IMR-90 (cell line): ENCODE measurements around the gene ASRGL1. TPM values are rescaled to one million over a fixed set of nuclear protein-coding genes. Genes with fewer than 3 reads are reported as not detected.

ENCODE experiments used
- ATAC-seq: fragments of 200-7000 bp; cut with Tn5 transposase; 2 replicates; pipeline ENCODE4 v1.9.1; 2020; ENCODE audit warnings: low read depth, mild to moderate bottlenecking, moderate library complexity
- BruUV-seq: library from RNA; stranded (reverse); fragments of 400-500 nt; replicated peaks from 2 replicates; lab custom pipeline; 2021; lab: Mats Ljungman, UMichigan
- CTCF ChIA-PET: fragments of 300-600 bp; formaldehyde crosslinking; extraction: SDS; loops from one replicate; lab custom pipeline; 2021; ENCODE audit warnings: antibody characterized with exemption; lab: Yijun Ruan, JAX
- POLR2A ChIA-PET: fragments of 300-600 bp; sonication (Branson Sonifier 250); formaldehyde crosslinking; loops from one replicate; lab custom pipeline; 2022; ENCODE audit warnings: antibody characterized with exemption; ENCODE audit not compliant: unreplicated experiment; lab: Charles Lee
- DNase-seq: peaks from one replicate; pipeline ENCODE4 v3.0.0; 2013
- H2AFZ ChIP-seq: replicated peaks from 2 replicates; pipeline ENCODE3; 2013; ENCODE audit warnings: low read length, mild to moderate bottlenecking; ENCODE audit not compliant: poor library complexity
- H2AK5ac ChIP-seq: 2 replicates; pipeline ENCODE4 v1.6.1; 2013; ENCODE audit warnings: low read depth, low read length, inconsistent platforms
- H2AK9ac ChIP-seq: replicated peaks from 2 replicates; pipeline ENCODE3; 2013; ENCODE audit warnings: mild to moderate bottlenecking, low read depth, low read length, moderate library complexity; ENCODE audit not compliant: poor library complexity
- H2BK120ac ChIP-seq: 2 replicates; pipeline ENCODE4 v1.6.1; 2013; ENCODE audit warnings: low read depth, low read length, inconsistent platforms
- H2BK15ac ChIP-seq: 3 replicates; pipeline ENCODE4 v1.6.1; 2013; ENCODE audit warnings: low read depth, low read length, inconsistent platforms
- H2BK20ac ChIP-seq: 2 replicates; pipeline ENCODE4 v1.6.1; 2013; ENCODE audit warnings: low read depth, mild to moderate bottlenecking, inconsistent platforms, low read length, moderate library complexity
- H2BK5ac ChIP-seq: 2 replicates; pipeline ENCODE4 v1.6.1; 2013; ENCODE audit warnings: mild to moderate bottlenecking, low read depth, low read length, inconsistent platforms; ENCODE audit not compliant: poor library complexity, severe bottlenecking
- H3K14ac ChIP-seq: replicated peaks from 2 replicates; pipeline ENCODE4 v1.6.1; 2013; ENCODE audit warnings: low read depth, low read length, inconsistent platforms
- H3K18ac ChIP-seq: 2 replicates; pipeline ENCODE4 v1.6.1; 2013; ENCODE audit warnings: low read depth, low read length, control low read depth
- H3K23ac ChIP-seq: 2 replicates; pipeline ENCODE4 v1.6.1; 2013; ENCODE audit warnings: low read depth, low read length, inconsistent platforms
- H3K27ac ChIP-seq: 2 replicates; pipeline ENCODE4 v1.5.1; 2013; ENCODE audit warnings: mild to moderate bottlenecking, control low read depth, low read length; ENCODE audit not compliant: insufficient read depth
- H3K27me3 ChIP-seq: 2 replicates; pipeline ENCODE4 v1.6.1; 2013; ENCODE audit warnings: low read length; ENCODE audit not compliant: control insufficient read depth, insufficient read depth
- H3K36me3 ChIP-seq: 2 replicates; pipeline ENCODE4 v1.6.1; 2013; ENCODE audit warnings: low read length, mixed read lengths; ENCODE audit not compliant: control insufficient read depth, insufficient read depth
- H3K4ac ChIP-seq: 2 replicates; pipeline ENCODE4 v1.6.1; 2013; ENCODE audit warnings: low read depth, low read length, inconsistent platforms
- H3K4me1 ChIP-seq: 2 replicates; pipeline ENCODE4 v1.6.1; 2013; ENCODE audit warnings: low read length, mixed read lengths; ENCODE audit not compliant: control insufficient read depth, insufficient read depth
- H3K4me2 ChIP-seq: 2 replicates; pipeline ENCODE4 v1.6.1; 2013; ENCODE audit warnings: low read depth, mild to moderate bottlenecking, control low read depth, low read length, moderate library complexity
- H3K4me3 ChIP-seq: 2 replicates; pipeline ENCODE4 v1.5.1; 2013; ENCODE audit warnings: low read depth, mild to moderate bottlenecking, control low read depth, low read length, moderate library complexity; ENCODE audit not compliant: insufficient read depth
- H3K56ac ChIP-seq: 2 replicates; pipeline ENCODE4 v1.6.1; 2013; ENCODE audit warnings: low read length, inconsistent platforms; ENCODE audit not compliant: insufficient read depth; ENCODE audit errors: extremely low read depth
- H3K79me1 ChIP-seq, 2 experiments: 2 replicates each; pipeline ENCODE4 v1.6.1; 2013; ENCODE audit warnings: low read length in 2 of 2, inconsistent platforms in 1 of 2, low read depth in 1 of 2
- H3K9ac ChIP-seq: 2 replicates; pipeline ENCODE4 v1.6.1; 2013; ENCODE audit warnings: low read depth, low read length, control low read depth
- H3K9me1 ChIP-seq: 2 replicates; pipeline ENCODE4 v1.6.1; 2013; ENCODE audit warnings: low read length, inconsistent platforms; ENCODE audit not compliant: insufficient read depth
- H3K9me3 ChIP-seq: 2 replicates; pipeline ENCODE4 v1.6.1; 2013; ENCODE audit warnings: low read length; ENCODE audit not compliant: control insufficient read depth, insufficient read depth
- H4K20me1 ChIP-seq: 2 replicates; pipeline ENCODE4 v1.6.1; 2013; ENCODE audit warnings: low read length, inconsistent platforms; ENCODE audit not compliant: insufficient read depth
- H4K5ac ChIP-seq: 2 replicates; pipeline ENCODE4 v1.6.1; 2013; ENCODE audit warnings: mild to moderate bottlenecking, low read depth, low read length, control low read depth
- H4K8ac ChIP-seq, 2 experiments: 2 replicates each; pipeline ENCODE4 v1.6.1; 2013; ENCODE audit warnings: low read depth in 2 of 2, low read length in 2 of 2, control low read depth in 1 of 2, inconsistent platforms in 1 of 2
- H4K91ac ChIP-seq: 2 replicates; pipeline ENCODE4 v1.6.1; 2013; ENCODE audit warnings: low read depth, low read length, inconsistent platforms; ENCODE audit not compliant: insufficient read depth
- BHLHE40 ChIP-seq: fragments of 150-350 bp; IDR thresholded peaks from 2 replicates; pipeline ENCODE4 v1.6.1; 2016; ENCODE audit warnings: mild to moderate bottlenecking, low read depth, low read length
- CEBPB ChIP-seq: IDR thresholded peaks from 2 replicates; pipeline ENCODE4 v1.6.1; 2012; ENCODE audit warnings: low read depth, low read length, improper control_type of control experiment
- CHD1 ChIP-seq: IDR thresholded peaks from 2 replicates; pipeline ENCODE4 v1.6.1; 2012; ENCODE audit warnings: low read depth, low read length, improper control_type of control experiment
- MAZ ChIP-seq: IDR thresholded peaks from 2 replicates; pipeline ENCODE4 v1.6.1; 2012; ENCODE audit warnings: low read depth, mild to moderate bottlenecking, low read length, improper control_type of control experiment, moderate library complexity, borderline replicate concordance
- MXI1 ChIP-seq: IDR thresholded peaks from 2 replicates; pipeline ENCODE4 v1.6.1; 2012; ENCODE audit warnings: low read depth, mild to moderate bottlenecking, low read length, moderate library complexity, borderline replicate concordance
- SMC3 ChIP-seq: fragments of 150-350 bp; IDR thresholded peaks from 2 replicates; pipeline ENCODE4 v1.6.1; 2016; ENCODE audit warnings: low read depth, mild to moderate bottlenecking, antibody characterized with exemption, low read length, moderate library complexity
- WGBS, 2 experiments: methylation state at CpG; one replicate each; pipeline versions ENCODE4 v1.1.5 to v1.1.7; 2013; ENCODE audit warnings: missing lambda C conversion rate in 2 of 2; ENCODE audit not compliant: insufficient read length in 1 of 2; ENCODE audit errors: extremely low coverage in 2 of 2; 5-methylcytosine and 5-hydroxymethylcytosine counted together
- dilution Hi-C: fragments of 300-500 bp; cut with HindIII; formaldehyde crosslinking; loops from one replicate; pipeline ENCODE4 v1.14.3; 2018; ENCODE audit warnings: low sequenced_read_pairs; ENCODE audit not compliant: unreplicated experiment
- in situ Hi-C: fragments of 300-500 bp; cut with MboI; formaldehyde crosslinking; loops from 3 replicates; pipeline ENCODE4 v1.14.3; 2019; ENCODE audit warnings: low sequenced_read_pairs, inconsistent platforms, mixed read lengths
- intact Hi-C: fragments of 100-400 bp; cut with micrococcal nuclease; formaldehyde crosslinking; loops from 2 replicates; pipeline ENCODE4 v1.10.0; 2022
- polyA plus RNA-seq, 3 experiments: library from polyadenylated mRNA; depleted of rRNA; stranded (reverse); fragments of >200 nt; gene quantifications; 2 replicates each; pipeline ENCODE4 v1.2.3, GENCODE V29; 2012; ENCODE audit warnings: low replicate concordance in 1 of 3
- total RNA-seq: library from RNA; depleted of rRNA; stranded (reverse); fragments of >200 nt; gene quantifications from 2 replicates; pipeline ENCODE4 v1.2.3, GENCODE V29; 2012
- TF ChIP-seq, protein P1 (sequence below): fragments of 150-350 bp; IDR thresholded peaks from 2 replicates; pipeline ENCODE4 v1.6.1; 2017; ENCODE audit warnings: mild to moderate bottlenecking, antibody characterized with exemption, low read length, low read depth
- TF ChIP-seq, protein P2 (sequence below): conservative IDR thresholded peaks from 2 replicates; pipeline ENCODE4 v1.5.1; 2012; ENCODE audit warnings: mild to moderate bottlenecking, low read depth, low read length, improper control_type of control experiment

ASRGL1 gene
- total and polyA plus RNA-seq, 2 of the 4 experiments (the other 2 are of a cell fraction), result 0.72 TPM; not detected in 1

GRCh38 chr11:62401811-62402210 is 64.6 kb downstream of the ASRGL1 start:
- ChIA-PET CTCF (interaction anchor here (0.6 to 1.4 kb wide), 2 partner anchors 14 to 141 kb away, joined by 3 to 6 read pairs; no protein-coding TSS in a partner anchor), POLR2A (no interaction called here)
- Histone ChIP-seq H3K9me3 (no peaks in the 10 kb centered on the region), H3K56ac (no peak overlapping the region), H3K27me3 (no peaks in the 10 kb centered on the region), H4K91ac (no peak overlapping the region), H2AK9ac (no peak overlapping the region), H3K4me2 (no peak overlapping the region), H4K8ac (no peak overlapping the region), H3K79me1 (no peaks in the 10 kb centered on the region), H3K4me3 (no peak overlapping the region), H4K20me1 (no peaks in the 10 kb centered on the region), H2BK120ac (no peak overlapping the region), H3K27ac (no peak overlapping the region), H2BK5ac (no peak overlapping the region), H3K4ac (no peak overlapping the region), H2AK5ac (peak overlapping the region; percentile 49; the same call in 1 of the 2 replicates), H3K4me1 (peaks cover 17% of the 10 kb centered on the region), H2AFZ (no peak overlapping the region), H2BK20ac (no peak overlapping the region), H3K9ac (no peak overlapping the region), H2BK15ac (no peak overlapping the region), H3K9me1 (no peaks in the 10 kb centered on the region), H3K18ac (no peak overlapping the region), H3K23ac (no peak overlapping the region), H4K5ac (no peak overlapping the region), H3K36me3 (no peaks in the 10 kb centered on the region), H3K14ac (no peak overlapping the region)
- no TSS peak for BruUV-seq
- no CpG with 5 or more reads among the region's 7 CpGs for WGBS, 2 experiments
- no peak for DNase-seq
- ATAC-seq, result no peak
- in situ Hi-C loops, result no loop called here
- intact Hi-C loops, result no loop called here
- TF ChIP-seq CEBPB (no peak), SMC3 (no peak), CHD1 (no peak), MXI1 (no peak), MAZ (no peak), BHLHE40 (no peak)
- TF ChIP-seq, protein P1, sequence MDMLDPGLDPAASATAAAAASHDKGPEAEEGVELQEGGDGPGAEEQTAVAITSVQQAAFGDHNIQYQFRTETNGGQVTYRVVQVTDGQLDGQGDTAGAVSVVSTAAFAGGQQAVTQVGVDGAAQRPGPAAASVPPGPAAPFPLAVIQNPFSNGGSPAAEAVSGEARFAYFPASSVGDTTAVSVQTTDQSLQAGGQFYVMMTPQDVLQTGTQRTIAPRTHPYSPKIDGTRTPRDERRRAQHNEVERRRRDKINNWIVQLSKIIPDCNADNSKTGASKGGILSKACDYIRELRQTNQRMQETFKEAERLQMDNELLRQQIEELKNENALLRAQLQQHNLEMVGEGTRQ, result no peak
- TF ChIP-seq, protein P2, sequence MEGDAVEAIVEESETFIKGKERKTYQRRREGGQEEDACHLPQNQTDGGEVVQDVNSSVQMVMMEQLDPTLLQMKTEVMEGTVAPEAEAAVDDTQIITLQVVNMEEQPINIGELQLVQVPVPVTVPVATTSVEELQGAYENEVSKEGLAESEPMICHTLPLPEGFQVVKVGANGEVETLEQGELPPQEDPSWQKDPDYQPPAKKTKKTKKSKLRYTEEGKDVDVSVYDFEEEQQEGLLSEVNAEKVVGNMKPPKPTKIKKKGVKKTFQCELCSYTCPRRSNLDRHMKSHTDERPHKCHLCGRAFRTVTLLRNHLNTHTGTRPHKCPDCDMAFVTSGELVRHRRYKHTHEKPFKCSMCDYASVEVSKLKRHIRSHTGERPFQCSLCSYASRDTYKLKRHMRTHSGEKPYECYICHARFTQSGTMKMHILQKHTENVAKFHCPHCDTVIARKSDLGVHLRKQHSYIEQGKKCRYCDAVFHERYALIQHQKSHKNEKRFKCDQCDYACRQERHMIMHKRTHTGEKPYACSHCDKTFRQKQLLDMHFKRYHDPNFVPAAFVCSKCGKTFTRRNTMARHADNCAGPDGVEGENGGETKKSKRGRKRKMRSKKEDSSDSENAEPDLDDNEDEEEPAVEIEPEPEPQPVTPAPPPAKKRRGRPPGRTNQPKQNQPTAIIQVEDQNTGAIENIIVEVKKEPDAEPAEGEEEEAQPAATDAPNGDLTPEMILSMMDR, result no peak
- dilution Hi-C loops, result no loop called here
